ENCODE measurements around the gene RPL22. TPM values are rescaled to one million over a fixed set of nuclear protein-coding genes. Genes with fewer than 3 reads are reported as not detected.

The RPL22 gene
- total and polyA plus RNA-seq, 8 donors: 265 to 719 (median 628) TPM

GRCh38 chr1:6211731-6212130 lies 12.3 kb upstream of the RPL22 start:
- Histone ChIP-seq H3K4me1 (peaks cover 13 to 17% of the 10 kb centered on the region in 2 donors), H3K27me3 (peaks cover 0 to 37% of the 10 kb centered on the region in 2 donors), H3K4me3 (no peak overlapping the region), H3K9me3 (no peaks in the 10 kb centered on the region), H3K27ac (no peak overlapping the region), H3K36me3 (no peaks in the 10 kb centered on the region)
- DNase-seq: no peak
- no peak for ATAC-seq
- no peak for TF ChIP-seq CTCF (IDR thresholded peaks at IDR 0.05)
- intact Hi-C loops (cut with DNase I): no loop called here

GRCh38 chr1:6210591-6211355 lies 11.4 kb upstream of the RPL22 start:
- H3K4me3 ChIP-seq: no peak overlapping the region
- intact Hi-C loops (cut with DNase I): no loop called here
- H3K27me3 ChIP-seq: peaks cover 7 to 46% of the 10 kb centered on the region in 2 donors
- no peak overlapping the region for H3K27ac ChIP-seq
- DNase-seq (no peak), ATAC-seq (no peak)
- H3K4me1 ChIP-seq: peaks cover 22 to 27% of the 10 kb centered on the region in 2 donors
- H3K36me3 ChIP-seq: no peaks in the 10 kb centered on the region
- no peaks in the 10 kb centered on the region for H3K9me3 ChIP-seq
- TF ChIP-seq CTCF (IDR thresholded peaks at IDR 0.05): no peak

- no peak overlapping the region for H3K4me3 ChIP-seq
- intact Hi-C loops (cut with DNase I): no loop called here
Measured at GRCh38 chr1:6209661-6210580, 10.5 kb upstream of the RPL22 start.

GRCh38 chr1:6208723-6209660 lies 9.6 kb upstream of the RPL22 start:
- TF ChIP-seq CTCF (IDR thresholded peaks at IDR 0.05): peak; percentile 26 to 31

More at GRCh38 chr1:6209661-6210580, 10.5 kb upstream of the RPL22 start:
- Histone ChIP-seq H3K27me3 (peaks cover 12 to 55% of the 10 kb centered on the region in 2 donors), H3K4me1 (peaks cover 27 to 35% of the 10 kb centered on the region in 2 donors), H3K36me3 (no peaks in the 10 kb centered on the region), H3K9me3 (no peaks in the 10 kb centered on the region), H3K27ac (no peak overlapping the region)
- ATAC-seq: no peak
- TF ChIP-seq CTCF (IDR thresholded peaks at IDR 0.05): no peak
- DNase-seq: no peak

More at GRCh38 chr1:6208723-6209660, 9.6 kb upstream of the RPL22 start:
- Histone ChIP-seq H3K4me3 (peak overlapping the region; percentile 38 to 39), H3K27me3 (peaks cover 12 to 58% of the 10 kb centered on the region in 2 donors), H3K4me1 (peaks cover 27 to 41% of the 10 kb centered on the region in 2 donors), H3K9me3 (no peaks in the 10 kb centered on the region), H3K27ac (no peak overlapping the region), H3K36me3 (no peaks in the 10 kb centered on the region)
- DNase-seq (peak in 1 of 4 donors; percentile 83), ATAC-seq (peak; percentile 52)
- intact Hi-C loops (cut with DNase I): no loop called here

Data from left lung (tissue), 10 donors.